GM12801 (cell line): ENCODE results near the gene DMD.

Experiments used
- TF ChIP-seq, protein P1 (sequence below): IDR thresholded peaks from one replicate; pipeline ENCODE4 v1.5.1; 2011; ENCODE audit warnings: control low read depth; ENCODE audit not compliant: insufficient read length; ENCODE audit errors: extremely low read depth

Gene DMD

DNA sequence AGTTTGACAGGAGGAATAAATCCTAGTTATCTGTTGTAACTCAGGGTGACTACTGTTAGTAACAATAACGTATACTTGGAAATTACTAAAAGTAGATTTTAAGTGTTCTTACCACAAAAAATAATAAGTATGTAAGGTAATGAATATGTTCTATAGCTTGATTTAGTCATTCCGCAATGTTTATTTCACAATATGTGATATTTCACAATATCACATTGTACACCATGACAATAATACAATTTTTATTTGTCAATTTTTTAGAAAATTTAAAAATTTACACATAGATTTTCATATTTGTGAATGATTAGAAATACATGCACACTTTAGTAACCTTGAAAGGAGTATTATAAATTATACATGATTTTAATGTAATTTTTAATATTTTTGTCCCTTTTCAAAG, 1326.8 kb downstream of the DMD start:
- TF ChIP-seq, protein P1, sequence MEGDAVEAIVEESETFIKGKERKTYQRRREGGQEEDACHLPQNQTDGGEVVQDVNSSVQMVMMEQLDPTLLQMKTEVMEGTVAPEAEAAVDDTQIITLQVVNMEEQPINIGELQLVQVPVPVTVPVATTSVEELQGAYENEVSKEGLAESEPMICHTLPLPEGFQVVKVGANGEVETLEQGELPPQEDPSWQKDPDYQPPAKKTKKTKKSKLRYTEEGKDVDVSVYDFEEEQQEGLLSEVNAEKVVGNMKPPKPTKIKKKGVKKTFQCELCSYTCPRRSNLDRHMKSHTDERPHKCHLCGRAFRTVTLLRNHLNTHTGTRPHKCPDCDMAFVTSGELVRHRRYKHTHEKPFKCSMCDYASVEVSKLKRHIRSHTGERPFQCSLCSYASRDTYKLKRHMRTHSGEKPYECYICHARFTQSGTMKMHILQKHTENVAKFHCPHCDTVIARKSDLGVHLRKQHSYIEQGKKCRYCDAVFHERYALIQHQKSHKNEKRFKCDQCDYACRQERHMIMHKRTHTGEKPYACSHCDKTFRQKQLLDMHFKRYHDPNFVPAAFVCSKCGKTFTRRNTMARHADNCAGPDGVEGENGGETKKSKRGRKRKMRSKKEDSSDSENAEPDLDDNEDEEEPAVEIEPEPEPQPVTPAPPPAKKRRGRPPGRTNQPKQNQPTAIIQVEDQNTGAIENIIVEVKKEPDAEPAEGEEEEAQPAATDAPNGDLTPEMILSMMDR: no peak

DNA sequence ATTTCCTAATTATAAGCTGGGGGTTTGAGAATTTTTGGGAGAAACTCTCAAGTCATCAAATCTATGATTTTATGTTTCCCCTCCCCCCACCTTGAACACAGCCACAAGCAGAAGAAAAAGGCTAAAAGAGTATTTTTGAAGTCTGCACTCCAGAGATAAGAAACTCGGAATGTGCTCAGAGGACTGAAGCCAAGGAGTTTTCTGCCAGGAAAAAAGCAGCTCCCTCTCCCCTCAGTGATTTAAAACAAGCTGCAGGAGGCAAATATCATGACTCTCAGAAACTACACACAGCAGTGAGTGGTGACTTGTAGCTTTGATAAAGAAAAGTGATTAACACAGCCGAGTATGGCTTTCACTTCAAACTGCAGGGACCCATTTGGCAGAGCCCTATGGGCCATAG, 1339.3 kb downstream of the DMD start:
- TF ChIP-seq, protein P1: no peak

DNA sequence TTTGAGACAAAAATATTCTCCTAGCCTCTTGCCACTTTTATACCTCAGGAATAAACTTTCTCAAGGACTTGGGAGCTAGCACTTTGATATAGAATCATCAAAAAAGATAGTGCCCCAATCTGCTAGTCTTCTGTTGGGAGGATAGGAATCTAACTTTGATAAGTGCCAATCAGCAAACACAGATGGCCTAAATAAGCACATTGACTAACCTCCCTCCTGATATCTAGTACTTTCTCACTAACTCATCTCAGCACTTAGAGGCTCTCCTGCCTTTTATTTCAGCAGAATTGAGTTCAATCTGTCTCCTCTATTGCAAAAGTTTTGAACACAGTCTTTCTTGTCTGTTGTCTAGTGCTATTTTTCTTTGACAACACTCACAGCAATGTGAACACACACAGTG, 1341.1 kb downstream of the DMD start:
- TF ChIP-seq, protein P1: no peak

DNA sequence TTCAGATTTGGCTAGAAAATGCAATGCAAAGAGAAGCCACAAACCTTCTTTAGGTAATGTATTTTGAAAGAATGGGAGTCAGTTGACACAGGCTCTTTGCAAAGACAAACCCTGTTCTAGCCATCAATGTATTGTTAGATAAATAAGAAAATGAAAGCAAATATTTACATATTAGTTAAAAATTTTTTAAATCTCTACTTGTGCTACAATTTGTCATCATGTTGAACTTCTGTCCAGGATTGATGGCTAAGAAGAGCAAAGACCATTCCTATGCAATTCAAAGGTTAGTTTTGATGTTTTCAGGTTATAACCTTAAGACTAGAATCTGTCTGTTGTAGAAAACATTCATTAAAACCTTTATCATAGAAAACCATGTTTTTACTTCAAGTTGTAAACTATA, 1350.7 kb downstream of the DMD start:
- TF ChIP-seq, protein P1: no peak

DNA sequence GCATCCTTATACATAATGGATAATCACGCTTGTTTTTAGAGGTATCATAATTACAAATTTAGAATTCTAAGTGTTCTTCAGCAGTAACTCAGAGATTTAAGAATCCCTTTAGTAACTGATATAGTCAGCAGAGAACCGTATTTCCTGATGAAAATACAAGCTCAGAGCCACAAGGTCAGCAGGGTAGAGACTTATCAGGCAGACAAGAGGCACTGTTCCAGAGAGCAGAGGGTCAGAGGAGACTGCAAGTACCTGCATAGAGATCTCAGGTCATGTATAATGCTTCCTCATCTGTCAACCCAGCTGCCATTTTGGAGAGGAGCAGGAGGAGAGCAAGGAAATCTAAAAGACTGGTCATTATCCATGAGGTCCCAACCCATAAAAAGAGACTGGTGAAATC, 1352.4 kb downstream of the DMD start:
- TF ChIP-seq, protein P1: no peak

DNA sequence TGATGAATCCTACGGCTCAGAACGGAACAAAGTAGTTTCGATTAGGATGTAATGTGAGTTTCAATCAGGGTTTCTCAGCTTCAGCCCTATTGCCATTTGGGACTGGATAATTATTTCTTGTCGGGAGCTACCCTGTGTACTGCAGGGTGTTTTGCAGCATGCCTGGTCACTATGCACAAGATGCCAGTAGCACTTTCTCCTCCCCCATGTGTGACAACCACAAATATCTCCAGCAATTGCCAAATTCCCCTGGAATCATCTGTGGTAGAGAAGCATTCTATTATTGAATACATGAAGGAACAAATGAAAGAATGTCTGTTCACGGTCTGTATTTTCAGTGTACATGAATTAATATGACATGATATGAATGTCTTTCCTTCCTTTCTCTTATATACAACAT, 1356.6 kb downstream of the DMD start:
- TF ChIP-seq, protein P1: no peak

DNA sequence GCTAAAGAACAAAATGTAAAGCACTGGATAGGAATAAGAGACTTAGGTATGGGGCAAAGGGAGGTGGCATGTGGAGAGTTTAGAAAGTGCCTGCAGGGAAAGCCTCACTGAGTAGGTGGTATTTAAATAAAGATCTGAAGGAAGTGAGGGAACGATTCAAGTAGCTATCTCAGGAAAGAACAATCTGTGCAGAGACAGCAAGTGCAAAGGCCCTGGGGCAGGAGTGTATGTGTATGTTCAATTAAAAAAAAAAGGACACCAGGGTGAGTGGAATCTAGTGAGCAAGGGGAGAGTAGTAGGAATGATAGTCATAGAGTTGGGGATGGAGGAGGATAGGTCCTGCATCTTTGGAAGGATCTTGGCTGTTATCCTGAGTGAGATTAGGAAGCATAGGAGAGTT, 1359.6 kb downstream of the DMD start:
- TF ChIP-seq, protein P1: no peak

DNA sequence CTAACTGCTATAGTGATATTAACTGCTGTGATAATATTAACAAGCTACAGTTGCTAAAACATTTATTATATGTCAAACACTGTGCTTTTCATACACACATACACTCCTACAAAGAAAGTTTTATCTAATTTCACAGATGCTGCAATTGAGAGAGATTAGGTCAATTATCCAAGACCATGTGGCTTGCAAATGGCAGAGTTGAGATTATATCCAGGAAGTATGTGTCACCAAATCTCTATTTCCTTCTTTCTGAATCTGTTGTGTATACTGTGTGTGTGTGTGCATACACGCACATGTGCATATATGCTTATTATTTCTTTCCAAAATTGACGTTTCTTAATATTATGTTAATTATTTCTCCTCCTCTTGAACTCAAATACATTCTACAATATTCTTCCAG, 1363.6 kb downstream of the DMD start:
- TF ChIP-seq, protein P1: no peak
